HEK293 (cell line): Measurements from ENCODE around the gene ANKRD49.

Source experiments
- CTCF ChIA-PET: fragments of 350-600 bp; formaldehyde crosslinking; extraction: SDS; loops from one replicate; lab custom pipeline; 2021; ENCODE audit warnings: antibody characterized with exemption; lab: Yijun Ruan, JAX
- POLR2A ChIA-PET: fragments of 300-600 bp; formaldehyde crosslinking; extraction: SDS; loops from one replicate; lab custom pipeline; 2020; ENCODE audit warnings: antibody characterized with exemption, inconsistent platforms; lab: Yijun Ruan, JAX
- H3K27ac ChIP-seq: fragments of 200-500 bp; sonication (Bioruptor generic); 2 replicates; pipeline ENCODE4 v1.5.1; 2014; ENCODE audit warnings: low read depth, low read length, control low read depth, inconsistent platforms; ENCODE audit errors: extremely low read depth
- H3K36me3 ChIP-seq, 2 experiments: fragments of 200-500 bp in 1 of 2; sonication (Bioruptor generic) in 1 of 2; 1 replicate in 1 of 2; 2 replicates in 1 of 2; pipeline ENCODE4 v1.5.1; 2014 to 2017; ENCODE audit warnings: inconsistent platforms in 2 of 2, low read length in 2 of 2; ENCODE audit not compliant: control insufficient read depth in 2 of 2, insufficient read depth in 1 of 2
- H3K4me1 ChIP-seq: fragments of 200-500 bp; sonication (Bioruptor generic); 2 replicates; pipeline ENCODE4 v1.5.1; 2014; ENCODE audit warnings: mild to moderate bottlenecking, low read length, inconsistent platforms; ENCODE audit not compliant: control insufficient read depth, insufficient read depth
- H3K4me3 ChIP-seq: 2 replicates; pipeline ENCODE4 v1.5.1; 2011; ENCODE audit warnings: low read depth, mild to moderate bottlenecking, control low read depth, low read length, moderate library complexity
- H3K9me3 ChIP-seq: fragments of 200-500 bp; sonication (Bioruptor generic); 2 replicates; pipeline ENCODE4 v1.5.1; 2014; ENCODE audit warnings: low read depth, low read length, inconsistent platforms; ENCODE audit not compliant: control insufficient read depth, insufficient read depth
- BCL11B ChIP-seq: fragments of 450-650 bp; formaldehyde crosslinking; IDR thresholded peaks from 2 replicates; pipeline ENCODE4 v1.5.1; 2016; ENCODE audit warnings: low read depth, missing biosample characterization, missing genetic modification characterization
- GFI1B ChIP-seq: fragments of 450-650 bp; formaldehyde crosslinking; IDR thresholded peaks from 2 replicates; pipeline ENCODE4 v1.5.1; 2016; ENCODE audit warnings: missing biosample characterization, missing genetic modification characterization
- GLI4 ChIP-seq: fragments of 450-650 bp; formaldehyde crosslinking; IDR thresholded peaks from 2 replicates; pipeline ENCODE4 v1.5.1; 2016; ENCODE audit warnings: missing biosample characterization, missing genetic modification characterization
- PRDM4 ChIP-seq: fragments of 450-650 bp; formaldehyde crosslinking; IDR thresholded peaks from 2 replicates; pipeline ENCODE4 v1.5.1; 2017; ENCODE audit warnings: missing biosample characterization, missing genetic modification characterization
- RBAK ChIP-seq: fragments of 450-650 bp; formaldehyde crosslinking; IDR thresholded peaks from 2 replicates; pipeline ENCODE4 v1.5.1; 2016; ENCODE audit warnings: missing biosample characterization, missing genetic modification characterization
- ZEB2 ChIP-seq: fragments of 450-650 bp; formaldehyde crosslinking; IDR thresholded peaks from 2 replicates; pipeline ENCODE4 v1.5.1; 2016; ENCODE audit warnings: missing biosample characterization, missing genetic modification characterization
- ZFP69B ChIP-seq: fragments of 450-650 bp; formaldehyde crosslinking; IDR thresholded peaks from 2 replicates; pipeline ENCODE4 v1.5.1; 2016; ENCODE audit warnings: missing biosample characterization, missing genetic modification characterization
- ZNF10 ChIP-seq: fragments of 450-650 bp; formaldehyde crosslinking; IDR thresholded peaks from 2 replicates; pipeline ENCODE4 v1.5.1; 2017; ENCODE audit warnings: missing biosample characterization, missing genetic modification characterization
- ZNF132 ChIP-seq: fragments of 450-650 bp; formaldehyde crosslinking; IDR thresholded peaks from 2 replicates; pipeline ENCODE4 v1.5.1; 2017; ENCODE audit warnings: missing biosample characterization, missing genetic modification characterization, borderline replicate concordance
- ZNF155 ChIP-seq: fragments of 450-650 bp; formaldehyde crosslinking; IDR thresholded peaks from 2 replicates; pipeline ENCODE4 v1.5.1; 2016; ENCODE audit warnings: missing biosample characterization, missing genetic modification characterization
- ZNF19 ChIP-seq: fragments of 450-650 bp; formaldehyde crosslinking; IDR thresholded peaks from 2 replicates; pipeline ENCODE4; 2016; ENCODE audit warnings: missing biosample characterization, missing genetic modification characterization, low read depth
- ZNF2 ChIP-seq: fragments of 450-650 bp; formaldehyde crosslinking; IDR thresholded peaks from 2 replicates; pipeline ENCODE4 v1.5.1; 2016; ENCODE audit warnings: missing biosample characterization, missing genetic modification characterization
- ZNF221 ChIP-seq: fragments of 450-650 bp; formaldehyde crosslinking; IDR thresholded peaks from 2 replicates; pipeline ENCODE4 v1.5.1; 2017; ENCODE audit warnings: missing biosample characterization, missing genetic modification characterization, borderline replicate concordance
- ZNF23 ChIP-seq: fragments of 450-650 bp; formaldehyde crosslinking; IDR thresholded peaks from 2 replicates; pipeline ENCODE4 v1.5.1; 2016; ENCODE audit warnings: missing biosample characterization, missing genetic modification characterization, borderline replicate concordance
- ZNF362 ChIP-seq: fragments of 450-650 bp; formaldehyde crosslinking; IDR thresholded peaks from 2 replicates; pipeline ENCODE4 v1.5.1; 2016; ENCODE audit warnings: missing biosample characterization, missing genetic modification characterization
- ZNF416 ChIP-seq: fragments of 450-650 bp; formaldehyde crosslinking; IDR thresholded peaks from 2 replicates; pipeline ENCODE4 v1.5.1; 2016; ENCODE audit warnings: missing biosample characterization, missing genetic modification characterization
- ZNF501 ChIP-seq: fragments of 450-650 bp; formaldehyde crosslinking; IDR thresholded peaks from 2 replicates; pipeline ENCODE4 v1.5.1; 2016; ENCODE audit warnings: missing biosample characterization, missing genetic modification characterization
- ZNF623 ChIP-seq: fragments of 450-650 bp; formaldehyde crosslinking; IDR thresholded peaks from 2 replicates; pipeline ENCODE4 v1.5.1; 2016; ENCODE audit warnings: missing biosample characterization, missing genetic modification characterization
- ZNF629 ChIP-seq: fragments of 450-650 bp; formaldehyde crosslinking; IDR thresholded peaks from 2 replicates; pipeline ENCODE4 v1.5.1; 2017; ENCODE audit warnings: missing biosample characterization, missing genetic modification characterization
- ZNF654 ChIP-seq: fragments of 450-650 bp; formaldehyde crosslinking; IDR thresholded peaks from 2 replicates; pipeline ENCODE4 v1.5.1; 2016; ENCODE audit warnings: low read depth, missing biosample characterization, missing genetic modification characterization
- ZNF768 ChIP-seq: fragments of 450-650 bp; formaldehyde crosslinking; IDR thresholded peaks from 2 replicates; pipeline ENCODE4 v1.5.1; 2018; ENCODE audit warnings: missing biosample characterization, mild to moderate bottlenecking, missing genetic modification characterization
- ZNF843 ChIP-seq: fragments of 450-650 bp; formaldehyde crosslinking; IDR thresholded peaks from 2 replicates; pipeline ENCODE4 v1.5.1; 2016; ENCODE audit warnings: missing biosample characterization, missing genetic modification characterization
- ZSCAN5A ChIP-seq: fragments of 450-650 bp; formaldehyde crosslinking; IDR thresholded peaks from 2 replicates; pipeline ENCODE4 v1.5.1; 2016; ENCODE audit warnings: missing biosample characterization, missing genetic modification characterization
- TF ChIP-seq, protein P1 (sequence below): sonication (generic); formaldehyde crosslinking; IDR thresholded peaks from 2 replicates; pipeline ENCODE4 v1.8.1; 2022; ENCODE audit warnings: mild to moderate bottlenecking, moderate library complexity, missing genetic modification reagents
- TF ChIP-seq, protein P2 (sequence below): fragments of 450-650 bp; formaldehyde crosslinking; IDR thresholded peaks from 2 replicates; pipeline ENCODE4 v1.5.1; 2016; ENCODE audit warnings: missing biosample characterization, missing genetic modification characterization

ANKRD49 gene

DNA sequence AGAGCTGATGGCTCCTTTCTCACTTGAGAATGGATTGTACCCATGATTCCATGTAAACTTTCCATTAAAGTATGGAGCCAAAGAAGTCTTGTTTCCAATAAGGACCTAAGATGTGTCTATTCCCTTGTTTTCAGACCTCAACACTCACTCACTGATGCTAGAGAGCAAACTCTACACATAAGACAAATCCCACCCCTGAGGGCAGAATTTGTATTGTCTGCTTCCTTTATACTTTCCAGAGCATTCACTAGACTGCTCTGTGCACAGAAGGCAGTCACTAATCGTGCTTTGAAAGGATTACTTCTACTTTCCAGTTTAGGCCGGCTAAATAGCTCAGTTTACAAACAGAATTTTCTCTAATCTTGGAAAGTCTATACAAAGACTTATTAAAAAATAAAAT, 6.4 kb downstream of the ANKRD49 start (continued):
- no peak for TF ChIP-seq ZNF362
- TF ChIP-seq, all 188 proteins: peak for 0

- Histone ChIP-seq H3K4me3 (no peak overlapping the region), H3K4me1 (no peaks in the 10 kb centered on the region), H3K27ac (no peak overlapping the region), H3K9me3 (no peaks in the 10 kb centered on the region), H3K36me3 (peaks cover 11 to 43% of the 10 kb centered on the region in 2 experiments)
- ChIA-PET CTCF (interaction anchor here (0.5 to 5.0 kb wide), 7 partner anchors 11 to 839 kb away, joined by 3 to 33 read pairs (median 4); no protein-coding TSS in a partner anchor), POLR2A (no interaction called here)
- TF ChIP-seq ZNF221 (no peak), ZNF23 (tag by site-specific recombination) (no peak), ZNF623 (tag by site-specific recombination) (no peak), ZNF19 (tag by site-specific recombination) (no peak), ZNF10 (tag by site-specific recombination) (no peak), ZNF2 (no peak), PRDM4 (no peak), ZNF416 (tag by site-specific recombination) (no peak), ZNF768 (tag by site-specific recombination) (no peak), BCL11B (tag by site-specific recombination) (no peak), ZSCAN5A (no peak), ZNF654 (tag by site-specific recombination) (no peak), GLI4 (no peak), ZNF629 (tag by site-specific recombination) (no peak), ZNF843 (tag by site-specific recombination) (no peak)
- TF ChIP-seq, protein P1, sequence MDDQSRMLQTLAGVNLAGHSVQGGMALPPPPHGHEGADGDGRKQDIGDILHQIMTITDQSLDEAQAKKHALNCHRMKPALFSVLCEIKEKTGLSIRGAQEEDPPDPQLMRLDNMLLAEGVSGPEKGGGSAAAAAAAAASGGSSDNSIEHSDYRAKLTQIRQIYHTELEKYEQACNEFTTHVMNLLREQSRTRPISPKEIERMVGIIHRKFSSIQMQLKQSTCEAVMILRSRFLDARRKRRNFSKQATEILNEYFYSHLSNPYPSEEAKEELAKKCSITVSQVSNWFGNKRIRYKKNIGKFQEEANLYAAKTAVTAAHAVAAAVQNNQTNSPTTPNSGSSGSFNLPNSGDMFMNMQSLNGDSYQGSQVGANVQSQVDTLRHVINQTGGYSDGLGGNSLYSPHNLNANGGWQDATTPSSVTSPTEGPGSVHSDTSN (CRISPR knock-in tag): no peak
These were observed 7.7 kb downstream of the ANKRD49 start for GRCh38 chr11:94501522-94501921.

GRCh38 chr11:94504689-94505293, 11.0 kb downstream of the ANKRD49 start:
- POLR2A ChIA-PET: no interaction called here
- Histone ChIP-seq H3K4me1 (no peaks in the 10 kb centered on the region), H3K27ac (no peak overlapping the region), H3K9me3 (no peaks in the 10 kb centered on the region), H3K4me3 (no peak overlapping the region), H3K36me3 (peaks cover 0 to 11% of the 10 kb centered on the region in 2 experiments; a peak in 1 of 3 replicates)
- CTCF ChIA-PET: interaction anchor here (0.6 to 5.0 kb wide), 25 partner anchors 9 to 1724 kb away, joined by 3 to 33 read pairs (median 4); no protein-coding TSS in a partner anchor
- TF ChIP-seq, protein P2, sequence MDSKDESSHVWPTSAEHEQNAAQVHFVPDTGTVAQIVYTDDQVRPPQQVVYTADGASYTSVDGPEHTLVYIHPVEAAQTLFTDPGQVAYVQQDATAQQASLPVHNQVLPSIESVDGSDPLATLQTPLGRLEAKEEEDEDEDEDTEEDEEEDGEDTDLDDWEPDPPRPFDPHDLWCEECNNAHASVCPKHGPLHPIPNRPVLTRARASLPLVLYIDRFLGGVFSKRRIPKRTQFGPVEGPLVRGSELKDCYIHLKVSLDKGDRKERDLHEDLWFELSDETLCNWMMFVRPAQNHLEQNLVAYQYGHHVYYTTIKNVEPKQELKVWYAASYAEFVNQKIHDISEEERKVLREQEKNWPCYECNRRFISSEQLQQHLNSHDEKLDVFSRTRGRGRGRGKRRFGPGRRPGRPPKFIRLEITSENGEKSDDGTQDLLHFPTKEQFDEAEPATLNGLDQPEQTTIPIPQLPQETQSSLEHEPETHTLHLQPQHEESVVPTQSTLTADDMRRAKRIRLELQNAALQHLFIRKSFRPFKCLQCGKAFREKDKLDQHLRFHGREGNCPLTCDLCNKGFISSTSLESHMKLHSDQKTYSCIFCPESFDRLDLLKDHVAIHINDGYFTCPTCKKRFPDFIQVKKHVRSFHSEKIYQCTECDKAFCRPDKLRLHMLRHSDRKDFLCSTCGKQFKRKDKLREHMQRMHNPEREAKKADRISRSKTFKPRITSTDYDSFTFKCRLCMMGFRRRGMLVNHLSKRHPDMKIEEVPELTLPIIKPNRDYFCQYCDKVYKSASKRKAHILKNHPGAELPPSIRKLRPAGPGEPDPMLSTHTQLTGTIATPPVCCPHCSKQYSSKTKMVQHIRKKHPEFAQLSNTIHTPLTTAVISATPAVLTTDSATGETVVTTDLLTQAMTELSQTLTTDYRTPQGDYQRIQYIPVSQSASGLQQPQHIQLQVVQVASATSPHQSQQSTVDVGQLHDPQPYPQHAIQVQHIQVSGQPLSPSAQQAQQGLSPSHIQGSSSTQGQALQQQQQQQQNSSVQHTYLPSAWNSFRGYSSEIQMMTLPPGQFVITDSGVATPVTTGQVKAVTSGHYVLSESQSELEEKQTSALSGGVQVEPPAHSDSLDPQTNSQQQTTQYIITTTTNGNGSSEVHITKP: no peak
- no peak for TF ChIP-seq RBAK (tag by site-specific recombination)
- 0 out of 2 replicates have a peak, but pooled peaks have one; percentile 47 for TF ChIP-seq ZNF629 (tag by site-specific recombination)
- no peak for TF ChIP-seq ZNF132 (tag by site-specific recombination)
- no peak for TF ChIP-seq ZEB2 (tag by site-specific recombination)
- TF ChIP-seq ZNF654 (tag by site-specific recombination): peak; percentile 57
- TF ChIP-seq ZNF501: no peak
- no peak for TF ChIP-seq ZNF155
- TF ChIP-seq GFI1B: no peak
- TF ChIP-seq ZFP69B: no peak
- TF ChIP-seq ZNF221: no peak
